ENCODE data around the gene AGAP2.

Gene AGAP2

DNA sequence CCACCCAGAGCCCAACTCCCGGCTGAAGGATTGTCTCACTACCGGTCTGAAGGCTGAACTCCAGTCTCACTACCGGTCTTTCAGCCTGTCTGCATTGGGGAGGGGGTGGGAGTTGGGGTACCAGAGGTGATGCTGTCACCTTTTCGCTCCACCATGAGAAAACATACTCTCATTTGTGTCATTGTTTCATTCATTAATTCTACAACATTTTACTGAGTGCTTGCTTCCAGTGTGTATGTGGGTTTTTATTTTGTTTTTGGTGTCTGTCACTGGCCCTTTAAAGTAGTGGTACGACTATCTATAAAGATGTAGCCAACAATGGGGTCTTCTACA is 14.1 kb upstream of the AGAP2 start:
- no peak for DNase-seq

GRCh38 chr12:57751788-57752667 is 13.5 kb upstream of the AGAP2 start, which contains the start of gene CDK4:
Gene CDK4 (minus strand): TSS chr12:57752310. CDS start chr12:57751717, 593 bp downstream.
- peak; percentile 97 for DNase-seq

DNA sequence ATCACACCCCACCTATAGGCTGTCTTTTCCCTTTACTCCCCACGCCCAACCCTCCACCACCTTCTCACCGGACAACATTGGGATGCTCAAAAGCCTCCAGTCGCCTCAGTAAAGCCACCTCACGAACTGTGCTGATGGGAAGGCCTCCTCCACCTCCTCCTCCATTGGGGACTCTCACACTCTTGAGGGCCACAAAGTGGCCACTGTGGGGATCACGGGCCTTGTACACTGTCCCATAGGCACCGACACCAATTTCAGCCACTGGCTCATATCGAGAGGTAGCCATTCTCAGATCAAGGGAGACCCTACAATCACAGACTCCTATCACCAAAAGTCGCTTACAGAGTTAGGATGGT is 12.9 kb upstream of the AGAP2 start:
- DNase-seq: no peak

- no peak for DNase-seq
Measured at GRCh38 chr12:57750561-57751431, 12.3 kb upstream of the AGAP2 start.

GRCh38 chr12:57749061-57749460 is 10.5 kb upstream of the AGAP2 start:
- DNase-seq: no peak

- DNase-seq: no peak
Measured at GRCh38 chr12:57746025-57746424, 7.5 kb upstream of the AGAP2 start.

- no peak for DNase-seq
Measured at GRCh38 chr12:57745485-57745881, 6.9 kb upstream of the AGAP2 start.

GRCh38 chr12:57744777-57745484 is 6.4 kb upstream of the AGAP2 start, which contains the start of gene TSPAN31:
Gene TSPAN31 (plus strand): TSS chr12:57745039. CDS start chr12:57745155, 116 bp downstream.
- peak; percentile 90 for DNase-seq

DNA sequence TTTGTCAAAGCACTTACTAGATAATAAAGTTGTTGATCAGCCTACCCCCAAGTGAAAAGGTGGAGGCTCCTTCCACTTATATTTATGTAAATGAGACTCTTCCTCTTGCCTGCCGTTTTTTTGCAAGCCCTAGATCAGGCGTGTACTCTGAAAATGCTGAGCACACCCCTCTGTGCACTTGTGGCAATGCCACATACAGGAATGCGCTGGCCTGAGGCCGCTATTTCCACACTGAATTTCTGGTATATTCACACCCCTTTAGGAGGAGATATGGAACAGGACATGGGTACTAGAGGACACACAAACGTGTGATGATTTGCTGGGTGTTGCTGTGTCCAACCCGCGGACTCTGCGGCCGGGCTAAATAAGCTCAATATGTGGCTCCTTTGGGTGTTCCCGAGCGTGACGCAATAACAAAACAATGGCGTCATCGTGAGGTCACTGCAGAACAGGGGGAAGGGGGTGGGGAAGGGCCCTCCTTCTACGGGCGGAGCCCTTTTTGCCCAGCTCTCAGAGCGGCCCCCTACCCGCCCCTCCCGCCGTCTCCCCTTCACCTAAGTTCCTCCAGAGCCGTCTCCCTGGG is 5.7 kb upstream of the AGAP2 start:
- DNase-seq: no peak

- DNase-seq: no peak
Measured at GRCh38 chr12:57743769-57744168, 5.2 kb upstream of the AGAP2 start.

DNA sequence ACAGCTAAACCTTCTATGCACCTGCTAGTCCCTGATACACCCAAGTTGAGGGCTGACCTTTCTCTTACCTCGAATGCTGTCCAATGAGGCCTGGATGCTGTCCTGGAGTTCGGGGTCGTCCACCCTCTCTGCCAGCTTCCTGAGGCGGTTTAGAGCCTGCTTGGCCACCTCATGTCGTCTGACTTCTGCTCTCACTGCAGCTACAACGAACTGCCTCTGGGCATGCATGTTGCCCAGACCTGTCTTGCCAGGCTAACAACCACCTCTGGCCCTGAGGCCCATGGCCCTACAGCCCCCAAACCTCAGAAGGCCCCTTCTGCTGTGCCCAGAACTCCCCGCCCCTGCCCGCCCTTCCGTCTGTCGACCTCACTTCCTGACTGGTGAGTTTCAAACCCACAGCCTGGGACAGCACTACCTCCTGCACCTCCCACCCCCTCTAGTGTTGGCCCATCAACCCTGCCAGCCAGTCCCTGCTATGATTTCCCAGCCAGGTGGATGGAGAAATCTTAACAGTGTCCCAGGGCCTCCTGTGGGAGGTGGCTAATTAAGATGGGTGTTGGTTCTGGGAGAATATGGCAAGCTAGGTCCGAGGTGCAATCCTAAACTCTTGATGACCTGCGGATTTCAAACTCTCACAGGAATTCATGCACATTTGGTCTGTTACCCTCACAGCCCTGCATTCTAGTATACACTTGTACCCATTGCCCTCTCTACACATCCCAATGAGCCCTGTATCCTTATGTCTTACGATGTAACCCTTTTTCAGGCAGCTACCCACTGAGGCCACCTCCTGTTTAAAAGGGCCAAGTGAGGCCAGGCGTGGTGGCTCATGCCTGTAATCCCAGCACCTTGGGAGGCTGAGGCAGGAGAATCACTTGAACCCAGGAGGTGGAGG is 3.5 kb upstream of the AGAP2 start:
- no peak for DNase-seq

GRCh38 chr12:57741413-57741789 is 2.9 kb upstream of the AGAP2 start:
- DNase-seq: no peak

GRCh38 chr12:57740656-57741412 is 2.3 kb upstream of the AGAP2 start:
- DNase-seq: no peak

- DNase-seq: no peak
Measured at GRCh38 chr12:57739914-57740538, 1.5 kb upstream of the AGAP2 start.

GRCh38 chr12:57739387-57739786 is 845 bp upstream of the AGAP2 start:
- DNase-seq: no peak

DNA sequence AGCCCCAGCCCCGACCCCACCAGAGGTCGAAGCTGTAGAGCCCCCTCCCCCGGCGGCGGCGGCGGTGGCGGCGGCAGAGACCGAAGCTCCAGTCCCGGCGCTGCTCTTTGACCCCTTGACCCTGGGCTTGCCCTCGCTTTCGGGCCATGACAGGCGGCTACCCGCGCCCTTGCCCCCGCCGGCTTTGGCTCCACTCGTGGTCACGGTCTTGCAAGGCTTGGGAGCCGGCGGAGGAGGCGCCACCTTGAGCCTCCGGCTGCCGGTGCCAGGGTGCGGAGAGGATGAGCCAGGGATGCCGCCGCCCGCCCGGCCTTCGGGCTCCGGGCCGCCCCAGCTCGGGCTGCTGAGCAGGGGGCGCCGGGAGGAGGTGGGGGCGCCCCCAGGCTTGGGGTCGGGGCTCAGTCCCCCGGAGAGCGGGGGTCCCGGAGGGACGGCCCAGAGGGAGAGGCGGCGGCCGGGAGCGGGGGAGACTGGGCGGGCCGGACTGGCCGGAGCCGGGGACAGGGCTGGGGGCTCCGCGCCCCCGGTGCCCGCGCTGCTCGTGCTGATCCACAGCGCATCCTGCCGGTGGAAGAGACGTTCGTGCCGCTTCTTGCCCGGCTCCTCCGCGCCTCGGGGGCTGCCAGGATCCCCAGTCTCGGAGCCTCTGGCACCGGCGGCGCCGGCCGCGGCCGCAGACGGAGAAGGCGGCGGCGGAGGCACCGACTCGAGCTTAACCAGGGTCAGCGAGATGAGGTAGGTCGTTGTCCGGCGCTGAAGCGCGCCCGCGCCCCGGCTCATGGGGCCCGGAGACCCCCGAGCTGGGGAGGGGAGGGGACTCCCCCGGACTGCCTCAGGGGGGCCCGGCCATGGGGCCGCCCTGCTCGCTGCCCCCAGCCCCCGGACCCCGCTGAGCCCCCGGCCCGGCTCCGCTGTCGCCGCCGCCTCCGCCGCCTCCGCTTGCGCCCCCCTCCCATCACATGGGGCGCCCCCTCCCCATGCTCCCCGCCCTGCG is 778 bp downstream of the AGAP2 start:
- DNase-seq: no peak

- DNase-seq: no peak
Measured at GRCh38 chr12:57736741-57737466, 1.6 kb downstream of the AGAP2 start.

GRCh38 chr12:57735952-57736740 is 2.4 kb downstream of the AGAP2 start:
- DNase-seq: peak; percentile 27

Data from NCI-H1092 treated with DMSO at 0.1 percent for 48 hours (cell line).